Pancreas (tissue), 10 donors: Measurements from ENCODE around the gene PRKCZ. TPM values are rescaled to one million over a fixed set of nuclear protein-coding genes. Genes with fewer than 3 reads are reported as not detected.

ENCODE experiments used
- ATAC-seq, 4 donors: fragments of 200-7000 bp; cut with Tn5 transposase; one replicate each; pipeline versions ENCODE4 v1.8.0 to v1.9.1; 2020; ENCODE audit warnings: mild to moderate bottlenecking in 4 of 4, moderate library complexity in 4 of 4
- DNase-seq, 6 donors: peaks; one replicate each; pipeline ENCODE4 v3.0.0-alpha.2; 2020
- FAIRE-seq: peaks from 2 replicates; lab custom pipeline; 2012; peaks lifted over from hg19 to GRCh38; lab: Jason Lieb, UNC
- H3K27ac ChIP-seq, 4 donors: fragments of 200-600 bp; sonication (generic); 1 replicate in 3 of 4; 2 replicates in 1 of 4; pipeline versions ENCODE4 v1.5.0 to v1.8.0; 2020
- H3K27me3 ChIP-seq, 4 donors: fragments of 200-600 bp; one replicate each; pipeline ENCODE4 v1.8.0; 2021
- H3K36me3 ChIP-seq, 3 donors: fragments of 200-600 bp; sonication (generic) in 1 of 3; one replicate each; pipeline versions ENCODE4 v1.5.0 to v1.8.0; 2020 to 2021
- H3K4me1 ChIP-seq, 3 donors: fragments of 200-600 bp; one replicate each; pipeline ENCODE4 v1.8.0; 2021
- H3K4me3 ChIP-seq, 4 donors: fragments of 200-600 bp; sonication (generic) in 2 of 4; one replicate each; pipeline versions ENCODE4 v1.5.0 to v1.8.0; 2020 to 2021
- H3K9me3 ChIP-seq, 4 donors: fragments of 200-600 bp; one replicate each; pipeline ENCODE4 v1.8.0; 2021
- CTCF ChIP-seq, 4 donors: fragments of 200-600 bp; sonication (generic) in 3 of 4; IDR thresholded peaks; one replicate each; pipeline versions ENCODE4 v1.5.0 to v1.8.0; 2021; ENCODE audit warnings: antibody characterized with exemption in 4 of 4
- WGBS, 2 donors: extraction: QIAGEN DNeasy Blood & Tissue Kit; methylation state at CpG; one replicate each; pipeline ENCODE4 v1.1.7; 2013; 5-methylcytosine and 5-hydroxymethylcytosine counted together
- intact Hi-C, 3 donors: fragments of 100-400 bp; cut with DNase I; formaldehyde crosslinking; loops; one replicate each; pipeline versions ENCODE4 v1.11.1 to v1.14.2; 2022
- polyA plus RNA-seq, 2 donors: library from polyadenylated mRNA; stranded (reverse); fragments of 200-250 nt; gene quantifications; one replicate each; pipeline ENCODE4 v1.2.3, GENCODE V29; 2013
- total RNA-seq, 6 donors: library from RNA; stranded (reverse); fragmentation: NEBNext Ultra II Directional in 4 of 6; extraction: Animal tissue kit (Norgen Biotek cat#: 25700) in 4 of 6; gene quantifications; one replicate each; pipeline versions ENCODE4 v1.2.1 to v1.2.4, GENCODE V29; 2021 to 2023
- donor health status: healthy with polysubstance abuse.
- donor health status: DM: no; HTN: no; CAD: no; lungs with moderate emphysema.
- donor health status: DM: no; HTN: no; CAD: no.
- donor health status: control.
- donor health status: control.
- donor health status: Bipolar disorder and iron deficiency.
- donor health status: DM: yes; HTN: yes; CAD: no.
- donor health status: DM: no; HTN: no; CAD: no.
- donor health status: DM: no; HTN: no; CAD: no.
- donor health status: DM: yes; HTN: yes; CAD: no.

Gene PRKCZ
- total and polyA plus RNA-seq, 8 donors: 9.8 to 27.4 (median 17.1) TPM

GRCh38 chr1:2104621-2105427, 54.6 kb downstream of the PRKCZ start:
- Histone ChIP-seq H3K27me3 (no peaks in the 10 kb centered on the region), H3K4me1 (peaks cover 0 to 20% (median 0%) of the 10 kb centered on the region in 3 donors), H3K27ac (no peak overlapping the region), H3K9me3 (no peaks in the 10 kb centered on the region), H3K36me3 (no peaks in the 10 kb centered on the region), H3K4me3 (no peak overlapping the region)
- no peak for TF ChIP-seq CTCF (IDR thresholded peaks at IDR 0.05)
- intact Hi-C loops: no loop called here
- ATAC-seq (peak; percentile 36 to 70 (median 56)), FAIRE-seq (no peak), DNase-seq (peak in 4 of 6 donors; percentile 28 to 69 (median 35))
- WGBS, 2 donors: 48 to 53% methylated on average over 32 of the region's 32 CpGs

GRCh38 chr1:2105781-2106524, 55.7 kb downstream of the PRKCZ start:
- TF ChIP-seq CTCF (IDR thresholded peaks at IDR 0.05): no peak
- intact Hi-C loops: no loop called here
- Histone ChIP-seq H3K9me3 (no peaks in the 10 kb centered on the region), H3K4me3 (no peak overlapping the region), H3K36me3 (no peaks in the 10 kb centered on the region), H3K4me1 (peaks cover 0 to 20% (median 0%) of the 10 kb centered on the region in 3 donors), H3K27ac (no peak overlapping the region), H3K27me3 (no peaks in the 10 kb centered on the region)
- FAIRE-seq (no peak), ATAC-seq (no peak), DNase-seq (peak in 1 of 6 donors; percentile 21)
- 90% methylated on average over 19 of the region's 19 CpGs for WGBS, 2 donors

GRCh38 chr1:2106659-2107405, 56.6 kb downstream of the PRKCZ start:
- H3K4me1 ChIP-seq: peaks cover 0 to 20% (median 0%) of the 10 kb centered on the region in 3 donors
- no peak overlapping the region for H3K4me3 ChIP-seq
- WGBS, 2 donors: 85 to 87% methylated on average over 36 to 37 of the region's 37 CpGs
- intact Hi-C loops: no loop called here
- no peaks in the 10 kb centered on the region for H3K9me3 ChIP-seq
- ATAC-seq (no peak), FAIRE-seq (no peak), DNase-seq (peak in 1 of 6 donors; percentile 14)
- H3K36me3 ChIP-seq: no peaks in the 10 kb centered on the region
- H3K27ac ChIP-seq: no peak overlapping the region
- TF ChIP-seq CTCF (IDR thresholded peaks at IDR 0.05): no peak
- no peaks in the 10 kb centered on the region for H3K27me3 ChIP-seq

GRCh38 chr1:2107586-2108212, 57.5 kb downstream of the PRKCZ start:
- H3K4me3 ChIP-seq: no peak overlapping the region
- no peak for TF ChIP-seq CTCF (IDR thresholded peaks at IDR 0.05)
- peak in 1 of 6 donors; percentile 67 for DNase-seq
- no peak for ATAC-seq
- peaks cover 0 to 20% (median 0%) of the 10 kb centered on the region in 3 donors for H3K4me1 ChIP-seq
- no peak overlapping the region for H3K27ac ChIP-seq
- intact Hi-C loops: no loop called here
- no peak for FAIRE-seq
- WGBS, 2 donors: 93 to 97% methylated on average over 23 of the region's 23 CpGs
- no peaks in the 10 kb centered on the region for H3K36me3 ChIP-seq
- no peaks in the 10 kb centered on the region for H3K9me3 ChIP-seq
- no peaks in the 10 kb centered on the region for H3K27me3 ChIP-seq
